CD14-positive monocyte (primary cell): ENCODE measurements around the gene LPA. TPM values are rescaled to one million over a fixed set of nuclear protein-coding genes. Genes with fewer than 3 reads are reported as not detected.

ENCODE experiments used
- DNase-seq, 3 donors: peaks; one replicate each; pipeline ENCODE4 v3.0.0-alpha.2; 2011 to 2022
- H2AFZ ChIP-seq: 2 replicates; pipeline ENCODE4 v1.6.0; 2012; ENCODE audit warnings: mild to moderate bottlenecking, low read depth, low read length, inconsistent platforms; ENCODE audit not compliant: insufficient read depth, poor library complexity, severe bottlenecking
- H3K27ac ChIP-seq, 2 donors: 1 replicate in 1 of 2; 2 replicates in 1 of 2; pipeline ENCODE4 v1.5.1; 2012 to 2013; ENCODE audit warnings: low read length in 2 of 2, control low read depth in 1 of 2, inconsistent platforms in 1 of 2, low read depth in 1 of 2, mild to moderate bottlenecking in 1 of 2
- H3K27me3 ChIP-seq, 2 donors: one replicate each; pipeline versions ENCODE4 v1.6.0 to v1.6.1; 2011 to 2013; ENCODE audit warnings: low read length in 2 of 2; ENCODE audit not compliant: control insufficient read depth in 2 of 2, insufficient read depth in 2 of 2
- H3K36me3 ChIP-seq, 2 donors: replicated peaks in 1 of 2; 1 replicate in 1 of 2; 2 replicates in 1 of 2; pipeline versions ENCODE4 v1.5.1 to v1.6.1; 2012 to 2013; ENCODE audit warnings: low read length in 2 of 2, control low read depth in 1 of 2, inconsistent platforms in 1 of 2, mild to moderate bottlenecking in 1 of 2; ENCODE audit not compliant: insufficient read depth in 2 of 2, control insufficient read depth in 1 of 2
- H3K4me1 ChIP-seq, 2 donors: 1 replicate in 1 of 2; 2 replicates in 1 of 2; pipeline versions ENCODE4 v1.5.1 to v1.6.1; 2012 to 2013; ENCODE audit warnings: low read length in 2 of 2, control low read depth in 1 of 2, inconsistent platforms in 1 of 2, mild to moderate bottlenecking in 1 of 2, moderate library complexity in 1 of 2; ENCODE audit not compliant: insufficient read depth in 2 of 2, control insufficient read depth in 1 of 2
- H3K4me2 ChIP-seq: replicated peaks from 2 replicates; pipeline ENCODE3; 2012; ENCODE audit warnings: low read length, moderate library complexity, mild to moderate bottlenecking; ENCODE audit not compliant: poor library complexity, severe bottlenecking; ENCODE audit errors: extremely low read depth
- H3K4me3 ChIP-seq, 3 experiments: fragments of 200-600 bp in 1 of 3; sonication (generic) in 1 of 3; replicated peaks in 1 of 3; 1 replicate in 2 of 3; 2 replicates in 1 of 3; pipeline ENCODE4 v1.5.1; 2011 to 2013; ENCODE audit warnings: low read length in 3 of 3, mild to moderate bottlenecking in 3 of 3, control low read depth in 2 of 3, low read depth in 2 of 3, inconsistent platforms in 1 of 3, moderate library complexity in 1 of 3
- H3K79me2 ChIP-seq: 2 replicates; pipeline ENCODE4 v1.6.0; 2012; ENCODE audit warnings: mild to moderate bottlenecking, control low read depth, inconsistent platforms, low read length, moderate library complexity; ENCODE audit not compliant: insufficient read depth
- H3K9ac ChIP-seq: 2 replicates; pipeline ENCODE4 v1.6.0; 2017; ENCODE audit warnings: low read length, mild to moderate bottlenecking; ENCODE audit not compliant: insufficient read depth, poor library complexity, severe bottlenecking
- H3K9me3 ChIP-seq, 2 donors: replicated peaks in 1 of 2; 1 replicate in 1 of 2; 2 replicates in 1 of 2; pipeline versions ENCODE4 v1.5.1 to v1.6.1; 2012 to 2013; ENCODE audit warnings: low read length in 2 of 2, control low read depth in 1 of 2; ENCODE audit not compliant: control insufficient read depth in 1 of 2, insufficient read depth in 1 of 2
- H4K20me1 ChIP-seq: 2 replicates; pipeline ENCODE4 v1.6.0; 2012; ENCODE audit warnings: mild to moderate bottlenecking, low read length, control low read depth, moderate library complexity; ENCODE audit not compliant: insufficient read depth
- H3K27ac Mint-ChIP-seq, 7 donors: one replicate each; pipeline ENCODE4 v1.8.0; 2020; ENCODE audit warnings: mild to moderate bottlenecking in 7 of 7, mixed read lengths in 7 of 7, moderate library complexity in 6 of 7, inconsistent platforms in 2 of 7
- H3K27me3 Mint-ChIP-seq, 3 donors: one replicate each; pipeline ENCODE4 v1.8.0; 2021 to 2022; ENCODE audit warnings: low read depth in 3 of 3, mild to moderate bottlenecking in 3 of 3, mixed read lengths in 3 of 3, moderate library complexity in 3 of 3, inconsistent platforms in 1 of 3
- H3K36me3 Mint-ChIP-seq, 2 donors: one replicate each; pipeline ENCODE4 v1.8.0; 2020; ENCODE audit warnings: mixed read lengths in 2 of 2, inconsistent platforms in 1 of 2, mild to moderate bottlenecking in 1 of 2
- H3K4me1 Mint-ChIP-seq: one replicate; pipeline ENCODE4 v1.8.0; 2020; ENCODE audit warnings: mild to moderate bottlenecking, mixed read lengths
- H3K4me3 Mint-ChIP-seq, 2 donors: one replicate each; pipeline ENCODE4 v1.8.0; 2020; ENCODE audit warnings: mild to moderate bottlenecking in 2 of 2, mixed read lengths in 2 of 2, moderate library complexity in 1 of 2
- H3K9me3 Mint-ChIP-seq, 7 donors: one replicate each; pipeline ENCODE4 v1.8.0; 2020 to 2022; ENCODE audit warnings: mixed read lengths in 7 of 7, mild to moderate bottlenecking in 6 of 7, moderate library complexity in 6 of 7, inconsistent platforms in 2 of 7
- WGBS: methylation state at CpG from one replicate; pipeline ENCODE4 v1.1.5; 2013; ENCODE audit warnings: missing lambda C conversion rate; ENCODE audit not compliant: insufficient coverage; 5-methylcytosine and 5-hydroxymethylcytosine counted together
- intact Hi-C, 2 donors: fragments of 100-400 bp; cut with micrococcal nuclease; formaldehyde crosslinking; loops; one replicate each; pipeline versions ENCODE4 v1.15.0 to v1.15.1; 2023
- polyA plus RNA-seq, 3 donors: library from polyadenylated mRNA; depleted of rRNA in 1 of 3; unstranded in 2 of 3; stranded (reverse) in 1 of 3; fragments of 300-500 nt in 2 of 3; fragments of >200 nt in 1 of 3; fragmentation: Illumina TruSeq in 2 of 3; gene quantifications; 1 replicate in 2 of 3; 2 replicates in 1 of 3; pipeline ENCODE4 v1.2.3, GENCODE V29; 2012 to 2021
- TF ChIP-seq, protein P1 (sequence below): fragments of 200-600 bp; IDR thresholded peaks from one replicate; pipeline ENCODE4 v1.8.0; 2022; ENCODE audit warnings: antibody characterized with exemption, mild to moderate bottlenecking

The LPA gene
- polyA plus RNA-seq, 3 donors, result not detected

DNA sequence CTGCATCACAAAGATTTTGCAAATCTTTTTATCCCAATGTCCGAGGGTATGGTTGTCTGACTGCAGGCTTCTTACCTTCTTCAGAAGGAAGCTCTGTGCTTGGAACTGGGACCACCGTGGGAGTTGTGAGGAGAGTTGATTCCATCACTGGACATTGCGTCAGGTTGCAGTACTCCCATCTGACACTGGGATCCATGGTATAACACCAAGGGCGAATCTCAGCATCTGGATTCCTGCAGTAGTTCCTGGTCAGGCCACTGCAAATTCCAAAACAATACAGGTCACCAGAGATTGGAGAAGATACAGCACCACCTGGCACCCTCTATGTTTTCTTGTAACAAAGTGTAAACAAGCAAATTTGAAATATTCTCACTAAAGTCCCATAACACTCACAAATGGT, 77.7 kb downstream of the LPA start:
- H3K36me3 Mint-ChIP-seq, result no peaks in the 10 kb centered on the region
- Histone ChIP-seq H3K36me3 (no peaks in the 10 kb centered on the region), H3K9ac (no peak overlapping the region), H3K27ac (no peak overlapping the region), H3K27me3 (no peaks in the 10 kb centered on the region), H3K4me3 (no peak overlapping the region), H3K79me2 (no peaks in the 10 kb centered on the region), H3K9me3 (peaks cover 10 to 28% of the 10 kb centered on the region in 2 donors), H4K20me1 (no peaks in the 10 kb centered on the region), H3K4me2 (no peak overlapping the region), H3K4me1 (no peaks in the 10 kb centered on the region), H2AFZ (no peak overlapping the region)
- H3K4me3 Mint-ChIP-seq, result no peak overlapping the region
- WGBS, result 93% methylated on average over 4 of the region's 4 CpGs
- no peaks in the 10 kb centered on the region for H3K4me1 Mint-ChIP-seq
- TF ChIP-seq, protein P1, sequence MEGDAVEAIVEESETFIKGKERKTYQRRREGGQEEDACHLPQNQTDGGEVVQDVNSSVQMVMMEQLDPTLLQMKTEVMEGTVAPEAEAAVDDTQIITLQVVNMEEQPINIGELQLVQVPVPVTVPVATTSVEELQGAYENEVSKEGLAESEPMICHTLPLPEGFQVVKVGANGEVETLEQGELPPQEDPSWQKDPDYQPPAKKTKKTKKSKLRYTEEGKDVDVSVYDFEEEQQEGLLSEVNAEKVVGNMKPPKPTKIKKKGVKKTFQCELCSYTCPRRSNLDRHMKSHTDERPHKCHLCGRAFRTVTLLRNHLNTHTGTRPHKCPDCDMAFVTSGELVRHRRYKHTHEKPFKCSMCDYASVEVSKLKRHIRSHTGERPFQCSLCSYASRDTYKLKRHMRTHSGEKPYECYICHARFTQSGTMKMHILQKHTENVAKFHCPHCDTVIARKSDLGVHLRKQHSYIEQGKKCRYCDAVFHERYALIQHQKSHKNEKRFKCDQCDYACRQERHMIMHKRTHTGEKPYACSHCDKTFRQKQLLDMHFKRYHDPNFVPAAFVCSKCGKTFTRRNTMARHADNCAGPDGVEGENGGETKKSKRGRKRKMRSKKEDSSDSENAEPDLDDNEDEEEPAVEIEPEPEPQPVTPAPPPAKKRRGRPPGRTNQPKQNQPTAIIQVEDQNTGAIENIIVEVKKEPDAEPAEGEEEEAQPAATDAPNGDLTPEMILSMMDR, result no peak
- H3K9me3 Mint-ChIP-seq, result peaks cover 4 to 14% (median 11%) of the 10 kb centered on the region in 7 donors
- H3K27ac Mint-ChIP-seq, result no peak overlapping the region
- no peak for DNase-seq
- intact Hi-C loops, result no loop called here
- peaks cover 0 to 2% (median 0%) of the 10 kb centered on the region in 3 donors for H3K27me3 Mint-ChIP-seq

DNA sequence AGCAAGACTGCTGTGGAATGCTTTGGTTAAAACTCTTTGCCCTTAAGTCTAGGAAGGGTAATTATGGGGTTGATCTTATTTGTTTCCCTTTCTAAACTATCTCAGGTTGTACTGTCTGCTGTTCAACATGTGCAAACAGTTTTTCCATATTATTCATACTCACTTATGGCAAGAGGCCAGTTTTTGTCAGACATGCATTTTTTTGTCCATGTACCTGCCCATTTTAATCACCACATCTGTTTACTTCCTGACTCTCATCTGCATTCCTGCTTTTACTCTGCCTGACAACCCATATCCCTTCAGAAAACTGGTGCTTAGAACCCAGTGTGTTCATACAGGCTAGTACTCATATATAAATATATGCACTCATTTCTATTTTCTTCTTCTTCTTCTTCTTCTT, 80.3 kb downstream of the LPA start:
- H4K20me1 ChIP-seq, result no peaks in the 10 kb centered on the region
- TF ChIP-seq, protein P1, result no peak
- no peak overlapping the region for H3K4me3 ChIP-seq
- H3K4me2 ChIP-seq, result no peak overlapping the region
- H3K27ac ChIP-seq, result no peak overlapping the region
- no peak overlapping the region for H2AFZ ChIP-seq
- no peaks in the 10 kb centered on the region for H3K79me2 ChIP-seq
- Mint-ChIP-seq H3K4me1 (no peaks in the 10 kb centered on the region), H3K27me3 (peaks cover 0 to 2% (median 0%) of the 10 kb centered on the region in 3 donors), H3K36me3 (no peaks in the 10 kb centered on the region), H3K27ac (no peak overlapping the region), H3K9me3 (peaks cover 4 to 12% (median 7%) of the 10 kb centered on the region in 7 donors), H3K4me3 (no peak overlapping the region)
- DNase-seq, result no peak
- H3K4me1 ChIP-seq, result no peaks in the 10 kb centered on the region
- H3K27me3 ChIP-seq, result no peaks in the 10 kb centered on the region
- peaks cover 5 to 15% of the 10 kb centered on the region in 2 donors for H3K9me3 ChIP-seq
- H3K36me3 ChIP-seq, result no peaks in the 10 kb centered on the region
- intact Hi-C loops, result no loop called here
- H3K9ac ChIP-seq, result no peak overlapping the region
